Subcutaneous abdominal adipose tissue (tissue), 5 donors: ENCODE data around the gene COMMD3.
"Not testable (repeated sequence)": the region's sequence is repeated elsewhere in the genome, so short reads cannot be mapped to it uniquely, and the experiment has no call there.

Experiments
- H3K27ac ChIP-seq: one replicate; pipeline ENCODE4 v1.7.0; 2013; ENCODE audit warnings: low read depth, mild to moderate bottlenecking, inconsistent platforms, low read length, moderate library complexity
- H3K27me3 ChIP-seq, 5 donors: one replicate each; pipeline ENCODE4 v1.7.0; 2013; ENCODE audit warnings: low read length in 5 of 5, inconsistent platforms in 1 of 5; ENCODE audit not compliant: control insufficient read depth in 5 of 5, insufficient read depth in 4 of 5
- H3K36me3 ChIP-seq, 5 donors: one replicate each; pipeline ENCODE4 v1.7.0; 2013; ENCODE audit warnings: low read length in 5 of 5; ENCODE audit not compliant: control insufficient read depth in 5 of 5, insufficient read depth in 5 of 5
- H3K4me1 ChIP-seq, 5 donors: one replicate each; pipeline ENCODE4 v1.7.0; 2013; ENCODE audit warnings: low read length in 5 of 5, mild to moderate bottlenecking in 3 of 5, moderate library complexity in 1 of 5; ENCODE audit not compliant: control insufficient read depth in 5 of 5, insufficient read depth in 5 of 5
- H3K4me3 ChIP-seq, 5 donors: one replicate each; pipeline ENCODE4 v1.7.0; 2013; ENCODE audit warnings: low read length in 5 of 5, low read depth in 1 of 5
- H3K9ac ChIP-seq, 5 donors: one replicate each; pipeline ENCODE4 v1.7.0; 2013; ENCODE audit warnings: low read length in 5 of 5, mild to moderate bottlenecking in 4 of 5, moderate library complexity in 3 of 5
- H3K9me3 ChIP-seq, 5 donors: one replicate each; pipeline ENCODE4 v1.7.0; 2013; ENCODE audit warnings: low read length in 5 of 5; ENCODE audit not compliant: control insufficient read depth in 5 of 5
- donor health status: healthy.
- donor health status: healthy.
- donor health status: healthy.
- donor health status: healthy.
- donor health status: healthy.

Gene COMMD3

DNA sequence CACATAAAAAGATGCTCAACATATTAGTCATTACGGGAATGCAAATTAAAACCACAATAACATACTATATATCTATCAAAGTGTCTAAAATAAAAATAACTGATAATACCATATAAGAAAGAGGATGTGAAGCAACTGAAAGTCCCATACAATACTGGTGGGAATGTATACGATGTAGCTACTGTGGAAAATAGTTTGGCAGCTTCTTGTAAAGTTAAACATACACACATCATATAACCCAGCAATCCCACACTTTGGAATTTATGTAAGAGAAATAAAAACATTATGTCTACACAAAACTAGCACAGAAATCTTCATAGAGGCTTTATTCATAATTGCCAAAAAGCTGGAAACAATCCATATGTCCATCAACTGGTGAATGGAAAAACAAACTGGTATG is 10.5 kb upstream of the COMMD3 start:
- no peak overlapping the region for H3K9ac ChIP-seq
- no peaks in the 10 kb centered on the region for H3K27me3 ChIP-seq
- H3K4me1 ChIP-seq = no peaks in the 10 kb centered on the region
- H3K36me3 ChIP-seq = no peaks in the 10 kb centered on the region
- H3K9me3 ChIP-seq = no peaks in the 10 kb centered on the region
- no peak overlapping the region for H3K27ac ChIP-seq
- no peak overlapping the region for H3K4me3 ChIP-seq

GRCh38 chr10:22308390-22308789 is 7.8 kb upstream of the COMMD3 start:
- no peaks in the 10 kb centered on the region for H3K36me3 ChIP-seq
- H3K27ac ChIP-seq = no peak overlapping the region
- H3K9ac ChIP-seq = no peak overlapping the region
- no peaks in the 10 kb centered on the region for H3K9me3 ChIP-seq
- H3K4me1 ChIP-seq = no peaks in the 10 kb centered on the region
- no peaks in the 10 kb centered on the region for H3K27me3 ChIP-seq
- H3K4me3 ChIP-seq = no peak overlapping the region

GRCh38 chr10:22309180-22310000 is 6.8 kb upstream of the COMMD3 start:
- no peaks in the 10 kb centered on the region for H3K36me3 ChIP-seq
- no peaks in the 10 kb centered on the region for H3K27me3 ChIP-seq
- no peak overlapping the region for H3K9ac ChIP-seq
- no peak overlapping the region for H3K4me3 ChIP-seq
- no peaks in the 10 kb centered on the region for H3K4me1 ChIP-seq
- H3K9me3 ChIP-seq = no peaks in the 10 kb centered on the region
- no peak overlapping the region for H3K27ac ChIP-seq

GRCh38 chr10:22310012-22310411 is 6.2 kb upstream of the COMMD3 start:
- not testable (repeated sequence) for H3K4me3 ChIP-seq, H3K27me3 ChIP-seq, H3K36me3 ChIP-seq, H3K9me3 ChIP-seq, H3K4me1 ChIP-seq, H3K9ac ChIP-seq, H3K27ac ChIP-seq

- Histone ChIP-seq H3K9ac (no peak overlapping the region), H3K9me3 (no peaks in the 10 kb centered on the region), H3K36me3 (no peaks in the 10 kb centered on the region), H3K4me3 (no peak overlapping the region), H3K27ac (no peak overlapping the region), H3K4me1 (peaks cover 0 to 10% (median 6%) of the 10 kb centered on the region in 5 donors), H3K27me3 (no peaks in the 10 kb centered on the region)
Measured at GRCh38 chr10:22310928-22311327, 5.3 kb upstream of the COMMD3 start.

DNA sequence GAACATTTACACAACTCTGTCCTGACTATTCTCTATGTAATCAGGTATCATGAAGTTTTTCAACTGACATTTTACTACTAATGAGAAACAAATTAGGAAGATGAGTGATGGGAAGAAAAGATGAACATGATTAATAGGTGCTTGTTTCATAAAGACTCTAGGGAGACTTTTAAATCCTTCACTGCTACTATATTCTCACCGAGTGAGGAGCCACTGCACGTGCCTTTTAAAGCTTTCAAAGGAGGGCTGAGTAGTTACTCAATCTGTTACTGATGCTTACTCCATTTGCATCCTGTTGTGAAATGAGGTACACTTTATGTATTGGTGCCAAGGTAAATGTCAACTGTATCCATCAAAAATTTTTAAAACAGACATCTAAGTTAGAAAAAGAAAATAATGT is 1.3 kb upstream of the COMMD3 start:
- Histone ChIP-seq H3K4me1 (peaks cover 3 to 30% (median 20%) of the 10 kb centered on the region in 5 donors), H3K9me3 (no peaks in the 10 kb centered on the region), H3K27me3 (no peaks in the 10 kb centered on the region), H3K9ac (peak overlapping the region in 1 of 5 donors; percentile 72), H3K36me3 (no peaks in the 10 kb centered on the region), H3K4me3 (no peak overlapping the region), H3K27ac (no peak overlapping the region)

DNA sequence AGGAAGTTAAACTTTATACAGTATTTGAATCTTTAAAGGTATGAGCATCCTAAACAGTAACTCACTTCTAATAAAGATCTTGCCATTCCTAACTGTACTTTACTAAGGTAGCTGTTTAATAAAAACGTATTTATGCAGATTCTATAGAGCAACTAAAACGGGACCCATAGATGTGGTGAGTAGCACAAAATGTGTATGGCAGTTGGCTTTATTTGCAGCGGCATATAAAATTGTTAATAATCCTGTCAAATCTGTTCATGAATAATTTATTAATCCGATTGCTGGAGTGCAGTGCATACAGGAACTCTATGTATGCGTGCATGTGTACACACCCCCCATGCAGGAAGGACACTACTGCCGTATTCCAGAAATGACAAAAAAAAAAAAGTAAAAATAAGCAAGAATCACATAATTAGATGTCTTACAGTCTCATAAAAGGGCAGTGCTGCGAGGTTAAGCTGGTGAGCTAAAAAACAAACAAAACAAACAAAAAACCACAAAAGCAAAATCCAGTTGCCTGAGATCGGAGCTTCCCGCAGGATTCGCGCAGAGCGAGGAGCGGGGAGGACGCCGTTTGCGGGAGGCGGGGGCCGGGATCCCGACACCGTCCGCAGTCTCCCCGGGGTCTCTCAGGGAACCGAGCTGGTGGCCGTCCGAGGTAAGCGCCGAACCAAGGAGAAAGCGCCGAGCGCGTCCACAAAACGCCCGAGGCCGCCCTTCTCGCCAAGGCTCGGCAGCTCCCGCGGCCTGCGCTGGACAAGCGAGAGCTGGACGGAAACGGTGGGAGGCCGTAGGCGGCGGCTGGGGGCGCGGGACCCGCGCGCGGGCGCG is 518 bp upstream of the COMMD3 start:
- H3K4me3 ChIP-seq = peak overlapping the region; percentile 73 to 97 (median 87)
- H3K27me3 ChIP-seq = no peaks in the 10 kb centered on the region
- H3K9ac ChIP-seq = peak overlapping the region; percentile 69 to 95 (median 77)
- peaks cover 3 to 34% (median 23%) of the 10 kb centered on the region in 5 donors for H3K4me1 ChIP-seq
- no peaks in the 10 kb centered on the region for H3K9me3 ChIP-seq
- H3K36me3 ChIP-seq = no peaks in the 10 kb centered on the region
- peak overlapping the region; percentile 96 for H3K27ac ChIP-seq

DNA sequence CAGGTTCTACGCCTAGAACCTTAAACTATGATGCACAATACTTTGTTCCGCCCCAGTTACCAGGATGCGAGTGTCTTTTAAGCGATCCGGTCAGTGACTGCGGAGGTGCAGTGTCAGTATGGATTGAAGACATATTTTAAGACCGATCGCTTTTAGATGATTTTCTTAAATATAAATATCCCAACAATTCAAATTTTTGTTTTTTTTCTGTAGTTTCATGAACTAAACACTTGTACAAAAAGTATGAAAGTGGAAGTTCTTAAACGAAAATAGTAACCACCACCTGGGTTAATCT is 835 bp downstream of the COMMD3 start:
- Histone ChIP-seq H3K36me3 (no peaks in the 10 kb centered on the region), H3K9me3 (no peaks in the 10 kb centered on the region), H3K27me3 (peaks cover 0 to under 1% (median 0%) of the 10 kb centered on the region in 5 donors), H3K4me1 (peaks cover 3 to 35% (median 25%) of the 10 kb centered on the region in 5 donors), H3K27ac (peak overlapping the region; percentile 96), H3K4me3 (peak overlapping the region; percentile 86 to 97 (median 93)), H3K9ac (peak overlapping the region; percentile 56 to 89 (median 81))

GRCh38 chr10:22317771-22318565 is 1.8 kb downstream of the COMMD3 start:
- H3K4me3 ChIP-seq = no peak overlapping the region
- peaks cover 3 to 44% (median 34%) of the 10 kb centered on the region in 5 donors for H3K4me1 ChIP-seq
- H3K27me3 ChIP-seq = peaks cover 0 to 6% (median 2%) of the 10 kb centered on the region in 5 donors
- H3K9ac ChIP-seq = no peak overlapping the region
- H3K27ac ChIP-seq = no peak overlapping the region
- no peaks in the 10 kb centered on the region for H3K36me3 ChIP-seq
- H3K9me3 ChIP-seq = no peaks in the 10 kb centered on the region
